ENCODE results near the gene PTCH2.
"Not testable (repeated sequence)": the region's sequence is repeated elsewhere in the genome, so short reads cannot be mapped to it uniquely, and the experiment has no call there.

Gene PTCH2

DNA sequence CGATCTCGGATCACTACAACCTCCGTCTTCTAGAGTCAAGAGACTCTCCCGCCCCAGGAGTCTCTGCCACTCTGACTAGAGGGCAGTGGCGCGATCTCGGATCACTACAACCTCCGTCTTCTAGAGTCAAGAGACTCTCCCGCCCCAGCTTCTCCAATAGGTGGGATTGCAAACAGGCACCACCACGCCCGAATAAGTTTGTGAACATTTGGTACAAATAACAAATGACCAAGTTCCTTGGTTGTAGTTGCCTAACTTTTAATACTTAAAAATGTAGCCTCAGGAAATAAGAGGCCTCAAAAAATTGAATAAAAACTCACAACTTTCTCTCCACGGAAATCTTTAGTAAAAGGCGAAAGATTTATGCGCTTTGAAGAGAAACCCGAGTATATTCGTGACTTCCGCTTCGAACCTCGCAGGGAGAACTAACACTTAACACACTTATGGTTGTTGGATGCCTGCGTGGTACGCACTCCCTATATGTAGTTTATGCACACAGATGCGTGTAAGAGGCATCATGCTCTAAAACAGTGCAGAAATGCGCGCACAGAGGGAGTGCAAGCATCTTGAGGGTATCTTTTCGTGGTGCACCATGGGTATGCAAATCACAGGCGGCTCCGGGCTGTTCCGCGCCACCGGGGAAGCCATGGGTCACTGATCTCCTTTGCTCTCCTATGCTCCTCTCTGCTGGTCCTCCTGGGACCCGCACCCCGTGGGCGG, 23.3 kb downstream of the PTCH2 start:
- DNase-seq: no peak

DNA sequence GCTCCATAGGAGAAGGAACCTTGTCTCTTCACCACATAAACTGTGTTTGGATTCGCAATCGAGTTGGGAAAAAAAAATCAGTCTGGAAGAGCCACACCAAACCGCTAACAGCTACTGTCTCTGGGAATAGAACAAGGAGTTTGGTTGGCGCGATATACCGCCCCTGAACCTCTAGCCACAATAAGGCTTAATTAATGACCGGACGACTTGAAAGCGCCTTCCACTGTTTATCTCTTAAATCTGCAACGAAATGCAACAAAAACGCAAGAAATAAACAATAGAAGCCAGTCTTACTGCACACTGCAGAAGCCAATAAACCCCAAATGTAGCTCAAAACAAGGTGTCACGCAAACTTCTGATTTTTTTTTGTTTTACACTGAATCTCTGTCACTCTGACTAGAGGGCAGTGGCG, 23.9 kb downstream of the PTCH2 start:
- DNase-seq: no peak

DNA sequence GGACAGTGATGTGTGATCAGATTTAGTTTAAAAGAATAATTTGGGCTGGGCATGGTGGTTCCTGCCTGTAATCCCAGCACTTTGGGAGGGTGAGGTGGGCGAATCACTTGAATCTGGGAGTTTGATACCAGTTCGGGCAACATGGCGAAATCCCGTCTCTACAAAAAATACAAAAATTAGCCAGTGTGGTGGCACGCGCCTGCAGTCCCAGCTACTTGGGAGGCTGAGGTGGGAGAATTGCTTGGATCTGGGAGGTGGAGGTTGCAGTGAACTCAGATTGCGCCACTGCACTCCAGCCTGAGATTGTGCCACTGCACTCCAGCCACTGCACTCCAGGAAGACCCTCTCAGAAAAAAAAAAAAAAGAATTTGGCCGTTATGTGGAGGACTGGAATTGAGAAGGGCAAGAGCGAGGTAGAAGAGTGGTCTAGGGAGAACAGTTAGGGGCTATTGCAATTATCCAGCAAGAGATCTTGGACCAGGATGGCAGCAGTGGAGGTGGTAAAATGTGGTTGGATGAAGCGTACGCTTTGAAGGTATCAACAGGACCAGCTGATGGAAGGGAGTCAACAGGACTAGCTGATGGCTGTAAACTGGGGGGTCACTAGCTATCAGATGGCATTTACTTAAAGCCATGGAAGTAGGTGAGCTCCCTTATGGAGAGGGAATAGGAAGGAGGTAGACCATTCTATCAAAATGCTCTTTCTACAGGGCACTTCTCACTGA, 25.1 kb downstream of the PTCH2 start:
- DNase-seq: no peak

DNA sequence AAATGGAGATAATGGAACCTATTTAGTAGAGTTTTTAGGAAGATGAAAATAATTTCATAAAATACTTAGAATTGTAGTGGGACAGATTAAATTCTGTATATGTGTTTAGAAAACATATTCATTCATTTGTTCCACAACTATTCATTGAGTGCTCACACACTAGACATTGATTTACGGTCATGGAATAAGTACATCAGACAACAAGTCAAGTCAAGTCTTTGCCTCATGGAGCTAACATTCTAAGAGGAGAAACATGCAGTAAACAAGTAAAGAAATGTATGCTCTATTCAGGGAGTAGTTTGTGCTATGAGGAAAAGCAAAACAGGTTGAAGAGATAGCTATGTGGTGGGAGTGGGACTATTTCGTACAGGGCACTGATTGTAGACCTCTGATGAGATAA, 25.7 kb downstream of the PTCH2 start:
- no peak for DNase-seq

DNA sequence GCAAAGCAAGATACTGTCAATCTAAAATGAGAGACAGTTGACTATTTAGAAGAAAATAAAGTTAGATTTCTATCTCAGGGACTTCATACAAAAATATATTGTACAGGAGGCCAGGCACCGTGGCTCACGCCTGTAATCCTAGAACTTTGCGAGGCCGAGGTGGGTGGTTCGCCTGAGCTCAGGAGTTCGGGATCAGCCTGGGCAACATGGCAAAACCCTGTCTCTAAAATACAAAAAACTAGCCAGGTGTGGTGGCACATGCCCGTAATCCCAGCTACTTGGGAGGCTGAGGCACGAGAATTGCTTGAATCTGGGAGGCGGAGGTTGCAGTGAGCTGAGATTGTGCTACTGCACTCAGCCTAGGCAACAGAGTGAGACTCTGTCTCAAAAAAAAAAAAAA, 27.1 kb downstream of the PTCH2 start:
- not testable (repeated sequence) for DNase-seq

DNA sequence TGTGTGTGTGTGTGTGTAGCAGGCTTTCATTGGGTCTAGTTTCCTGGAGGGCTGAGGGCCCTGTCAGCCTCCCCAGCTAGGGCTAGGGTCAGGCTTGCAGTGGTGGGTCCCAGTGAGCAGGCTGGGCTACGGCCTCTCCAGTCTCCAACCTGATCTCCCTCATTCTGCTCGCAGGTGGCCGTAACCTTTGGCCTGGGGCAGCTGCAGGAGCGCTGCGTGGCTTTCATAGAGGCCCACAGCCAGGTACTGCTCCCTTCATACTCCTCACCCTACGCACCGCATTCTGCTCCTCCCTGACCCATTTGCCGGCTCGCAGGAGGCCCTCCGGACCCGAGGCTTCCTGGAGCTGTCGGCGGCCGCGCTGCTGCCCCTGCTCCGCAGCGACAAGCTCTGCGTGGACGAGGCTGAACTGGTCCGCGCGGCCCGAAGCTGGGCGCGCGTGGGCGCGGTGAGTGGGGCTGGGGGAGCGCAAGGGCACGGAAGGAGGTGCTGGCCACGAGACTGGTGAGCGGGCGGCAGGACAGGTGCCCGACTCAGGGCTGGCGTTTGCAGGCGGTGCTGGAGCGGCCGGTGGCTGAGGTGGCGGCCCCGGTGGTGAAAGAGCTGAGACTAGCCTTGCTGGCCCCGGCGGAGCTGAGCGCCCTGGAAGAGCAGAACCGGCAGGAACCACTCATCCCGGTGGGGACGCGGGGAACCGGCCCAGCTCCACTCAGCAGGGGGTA, 30.1 kb downstream of the PTCH2 start:
- no peak for DNase-seq

DNA sequence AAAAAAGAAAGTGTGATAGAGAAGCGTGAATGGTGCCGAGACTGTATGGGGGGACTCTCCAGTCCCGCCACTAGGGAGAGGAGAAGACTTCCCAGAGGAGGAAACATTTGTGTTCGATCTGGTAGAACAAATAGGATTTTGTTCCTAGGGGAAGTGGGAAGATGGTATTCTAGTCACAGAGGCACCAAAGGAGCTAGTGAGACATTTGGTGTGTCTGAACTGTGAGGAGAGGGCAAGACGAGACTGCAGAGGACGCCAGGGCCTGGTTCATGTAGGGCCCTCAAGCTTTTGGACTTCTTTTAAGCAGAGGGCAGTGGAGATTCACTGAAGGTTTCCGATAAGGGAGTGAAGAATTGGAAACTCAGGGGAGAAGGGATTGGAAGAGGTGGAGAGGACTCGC, 31.8 kb downstream of the PTCH2 start:
- DNase-seq: no peak

DNA sequence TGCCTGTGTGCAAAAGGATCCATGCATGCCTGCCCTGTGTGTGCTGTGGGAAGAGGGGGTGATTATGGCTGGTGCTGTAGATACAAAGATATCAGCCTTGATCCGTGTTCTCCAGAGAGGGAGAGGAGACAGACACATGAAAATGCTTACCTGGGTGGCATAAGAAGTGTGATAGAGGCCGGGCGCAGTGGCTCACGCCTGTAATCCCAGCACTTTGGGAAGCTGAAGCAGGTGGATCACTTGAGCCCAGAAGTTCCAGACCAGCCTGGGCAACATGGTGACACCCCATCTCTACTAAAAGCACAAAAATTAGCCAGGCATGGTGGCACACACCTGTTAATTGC, 32.3 kb downstream of the PTCH2 start:
- DNase-seq: not testable (repeated sequence)

DNA sequence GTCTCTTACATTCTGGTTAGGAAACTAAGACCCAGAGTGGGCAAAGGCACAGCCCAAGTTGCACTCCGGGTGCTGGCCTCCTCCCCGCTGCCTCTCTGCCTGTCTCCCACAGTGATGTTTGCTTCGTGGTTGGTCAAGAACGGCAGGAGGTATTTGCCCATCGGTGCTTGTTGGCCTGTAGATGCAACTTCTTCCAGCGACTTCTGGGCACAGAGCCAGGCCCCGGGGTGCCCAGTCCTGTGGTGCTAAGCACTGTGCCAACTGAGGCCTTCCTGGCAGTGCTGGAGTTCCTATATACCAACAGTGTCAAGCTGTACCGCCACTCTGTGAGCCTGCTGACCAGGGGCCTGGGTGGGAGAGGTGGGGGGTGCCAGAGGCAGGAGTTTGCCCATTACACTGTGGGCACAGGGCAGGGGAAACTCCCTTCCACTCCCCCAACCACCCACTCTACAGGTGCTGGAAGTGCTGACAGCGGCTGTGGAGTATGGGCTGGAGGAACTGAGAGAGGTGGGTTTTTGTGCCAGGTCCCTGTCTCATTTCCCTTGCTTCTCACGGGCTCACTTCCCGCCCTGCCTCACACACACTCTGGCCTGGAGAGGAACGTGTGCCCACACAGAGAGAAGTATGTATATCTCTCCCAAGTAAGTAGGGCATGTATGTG, 32.8 kb downstream of the PTCH2 start:
- DNase-seq: peak; percentile 68

DNA sequence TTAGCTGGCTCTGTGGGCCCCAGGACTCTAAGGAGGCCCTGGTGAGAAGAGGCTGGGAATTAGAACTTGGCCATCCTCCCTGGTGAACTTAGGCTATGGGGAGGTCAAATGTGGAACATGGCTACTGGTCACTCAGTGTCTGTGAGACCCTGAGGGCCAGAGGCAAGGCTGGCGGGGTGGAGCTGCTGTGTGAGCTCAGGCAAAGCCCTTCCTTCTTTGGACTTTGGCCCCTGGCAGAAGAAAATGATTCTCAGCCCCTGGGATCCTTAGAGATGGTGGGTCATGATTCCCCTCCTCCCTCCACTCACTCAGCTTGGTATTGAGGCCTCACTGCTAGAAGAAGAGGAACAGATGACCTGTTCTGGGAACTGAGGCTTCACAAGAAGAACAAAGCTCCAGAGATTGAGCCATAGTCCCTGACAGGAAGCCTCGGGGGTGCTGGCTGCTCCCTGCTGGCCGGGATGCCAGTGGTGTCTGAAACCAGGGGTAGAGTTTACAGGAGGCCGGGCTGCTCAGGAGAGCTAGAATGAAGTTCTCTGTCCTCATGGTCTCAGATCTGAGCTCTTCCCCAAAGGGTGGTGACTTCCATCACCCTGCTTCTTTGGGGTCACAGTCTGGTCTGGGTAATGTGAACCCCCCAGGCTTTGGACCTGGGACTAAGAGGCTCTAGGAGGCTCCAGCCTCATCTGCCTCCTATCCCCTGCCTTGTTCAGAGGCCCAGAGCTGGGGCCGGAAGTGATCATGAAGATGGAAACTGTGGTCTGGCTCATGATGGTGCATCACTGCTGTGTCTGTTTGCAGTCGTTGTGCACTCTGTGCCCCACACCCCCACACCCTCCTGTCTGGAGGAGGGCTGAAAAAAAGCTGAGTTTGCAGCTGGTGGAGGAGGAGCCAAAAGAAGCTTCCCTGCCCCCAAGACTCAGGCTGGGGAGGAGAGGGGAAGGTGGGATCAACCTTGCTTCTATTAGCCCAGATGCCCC, 33.8 kb downstream of the PTCH2 start:
- DNase-seq: no peak

DNA sequence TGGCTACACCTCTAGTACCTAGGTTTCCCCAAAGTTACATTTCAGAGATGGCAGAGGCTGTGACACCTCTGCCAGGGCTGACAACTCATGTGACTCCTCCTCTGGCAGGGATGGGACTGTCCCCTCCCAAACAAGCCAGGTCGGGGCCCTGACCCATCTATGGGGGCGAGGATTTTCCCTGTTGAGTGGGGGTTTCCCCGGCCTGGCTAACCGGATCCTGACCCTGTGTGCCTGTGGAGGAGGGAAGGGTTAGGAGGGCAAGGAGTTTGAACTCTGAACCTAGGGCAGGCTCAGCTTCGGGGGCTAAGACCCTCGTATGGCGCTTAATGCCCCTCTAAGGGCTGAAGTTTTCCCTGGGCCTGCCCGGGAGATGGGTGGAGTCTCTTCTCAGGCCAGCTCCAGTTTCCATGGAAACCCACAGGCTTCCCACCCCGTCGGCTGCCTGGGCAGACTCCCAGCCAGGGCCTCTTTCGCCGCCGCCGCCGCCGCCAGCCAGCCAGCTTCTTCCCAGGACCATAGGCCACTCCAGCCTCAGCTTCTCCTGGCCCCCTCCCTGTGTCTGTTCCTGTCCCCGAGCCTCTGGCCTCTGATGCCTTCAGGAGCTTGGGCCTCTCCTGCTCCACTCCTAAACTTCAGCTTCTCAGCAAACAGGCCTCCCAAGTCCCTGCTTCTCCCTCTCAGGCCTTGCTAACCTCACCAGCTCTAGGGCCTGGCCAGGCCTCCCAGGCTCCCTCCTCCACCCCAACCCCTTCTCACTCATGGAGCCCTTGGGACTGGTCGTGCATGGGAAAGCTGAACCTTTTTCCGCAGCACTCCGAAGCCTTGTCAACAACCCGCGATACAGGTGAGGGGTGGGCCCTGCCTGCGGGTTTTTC, 34.8 kb downstream of the PTCH2 start, which contains the start of gene BTBD19:
Gene BTBD19 (plus strand): TSS at position 461 of the 875 bp plus-strand sequence. CDS start 298 bp downstream, at position 759.
- no peak for DNase-seq

DNA sequence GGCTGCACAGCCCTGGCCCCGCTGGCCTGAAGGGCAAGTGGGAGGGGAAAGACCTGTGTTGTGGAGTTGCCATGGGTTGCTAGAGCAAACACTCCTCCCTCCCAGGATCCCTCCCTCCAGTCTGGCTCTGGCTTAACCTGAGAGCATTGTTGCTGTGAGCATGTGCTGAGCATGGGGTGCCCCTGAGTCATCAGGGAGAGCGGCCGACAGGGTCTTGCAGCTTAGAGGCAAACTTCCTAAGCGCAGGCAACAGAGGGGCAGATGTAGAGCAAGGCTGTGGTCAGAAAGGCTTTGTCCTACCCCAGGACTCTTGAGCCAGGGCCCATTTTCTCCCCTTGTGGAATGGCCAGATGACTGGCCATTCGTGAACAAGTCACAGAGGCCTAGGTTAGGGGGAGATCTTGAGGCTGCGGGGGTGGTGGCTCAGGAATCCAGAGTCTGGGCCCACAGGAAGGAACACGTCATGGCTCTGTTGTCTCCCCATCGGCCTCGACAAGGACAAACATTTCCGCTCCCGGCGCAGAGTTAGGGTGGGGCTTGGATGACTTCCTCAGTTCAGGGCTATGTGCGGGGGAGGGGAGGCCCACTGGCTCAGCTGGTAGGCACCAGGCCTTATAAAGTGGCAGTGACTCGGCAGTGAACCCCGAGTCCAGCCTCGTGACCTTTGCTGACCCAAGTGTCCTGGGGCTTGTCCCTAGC, 35.5 kb downstream of the PTCH2 start:
- DNase-seq: no peak

DNA sequence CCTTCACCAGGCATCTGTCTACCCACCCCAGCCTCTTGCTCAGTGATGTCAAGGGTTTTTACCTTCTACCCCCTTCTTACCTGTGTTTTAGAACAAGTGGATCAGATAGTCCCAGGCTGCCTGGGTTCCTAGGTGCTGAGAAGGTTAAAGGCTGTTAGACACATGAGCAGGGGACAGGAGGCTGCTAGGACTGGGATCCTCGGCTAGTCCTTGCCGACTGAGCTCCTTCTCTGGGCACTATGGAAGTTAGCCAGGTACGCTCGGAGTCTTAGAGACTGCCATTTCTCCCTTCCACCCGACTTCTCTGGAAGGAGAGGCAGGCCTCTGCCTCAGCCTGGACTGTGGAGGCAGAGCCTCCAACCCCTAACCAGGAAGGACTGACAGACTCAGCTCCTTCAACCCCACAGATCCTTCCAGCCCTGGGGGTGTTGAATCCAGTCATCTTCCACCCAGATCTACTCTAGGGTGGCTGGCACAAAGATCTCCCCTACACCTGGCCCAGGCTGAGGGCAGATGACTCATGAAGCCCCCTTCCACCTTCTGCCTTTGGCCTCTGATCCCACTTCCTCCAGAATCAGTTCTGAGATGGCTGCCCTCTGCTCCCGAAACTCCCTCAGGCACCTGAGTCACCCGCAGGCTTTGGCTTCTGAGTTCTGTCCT, 36.2 kb downstream of the PTCH2 start, which contains the start of gene DYNLT4:
Gene DYNLT4 (minus strand): TSS at position 648 of the 660 bp plus-strand sequence. CDS start 683 bp downstream, outside the sequence.
- no peak for DNase-seq

DNA sequence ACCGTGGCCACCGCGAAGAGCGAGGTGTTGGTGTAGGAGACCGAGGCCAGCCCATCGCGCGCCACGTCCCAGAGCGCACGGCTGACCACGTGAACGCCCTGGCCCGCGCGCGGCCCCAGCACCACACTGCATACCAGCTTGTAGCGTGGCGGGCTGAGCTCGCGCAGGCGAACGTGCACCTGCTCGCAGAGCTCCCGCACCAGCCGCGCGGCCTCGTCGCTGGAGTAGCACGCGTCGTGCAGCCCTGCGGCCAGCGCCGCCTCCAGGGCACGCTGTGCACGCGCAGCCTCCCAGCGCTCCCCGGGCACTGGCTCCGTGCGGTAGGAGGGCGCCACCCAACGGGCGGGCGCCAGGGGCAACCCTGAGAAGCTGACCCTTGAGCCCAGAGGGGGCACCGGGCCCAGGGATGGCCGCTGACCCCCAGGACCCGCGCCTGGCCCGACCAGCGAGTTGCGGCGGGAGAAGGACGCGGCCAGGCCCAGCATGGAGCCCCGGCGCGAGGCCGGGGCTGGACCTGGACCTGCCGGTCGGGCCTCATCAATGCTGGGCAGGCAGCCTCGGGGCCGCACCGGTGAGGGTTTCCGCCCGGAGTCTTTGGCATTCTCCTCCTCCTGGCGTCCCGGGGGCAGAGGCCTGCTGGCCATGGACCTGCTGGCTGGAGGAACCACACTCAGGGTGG, 36.9 kb downstream of the PTCH2 start:
- DNase-seq: no peak

DNA sequence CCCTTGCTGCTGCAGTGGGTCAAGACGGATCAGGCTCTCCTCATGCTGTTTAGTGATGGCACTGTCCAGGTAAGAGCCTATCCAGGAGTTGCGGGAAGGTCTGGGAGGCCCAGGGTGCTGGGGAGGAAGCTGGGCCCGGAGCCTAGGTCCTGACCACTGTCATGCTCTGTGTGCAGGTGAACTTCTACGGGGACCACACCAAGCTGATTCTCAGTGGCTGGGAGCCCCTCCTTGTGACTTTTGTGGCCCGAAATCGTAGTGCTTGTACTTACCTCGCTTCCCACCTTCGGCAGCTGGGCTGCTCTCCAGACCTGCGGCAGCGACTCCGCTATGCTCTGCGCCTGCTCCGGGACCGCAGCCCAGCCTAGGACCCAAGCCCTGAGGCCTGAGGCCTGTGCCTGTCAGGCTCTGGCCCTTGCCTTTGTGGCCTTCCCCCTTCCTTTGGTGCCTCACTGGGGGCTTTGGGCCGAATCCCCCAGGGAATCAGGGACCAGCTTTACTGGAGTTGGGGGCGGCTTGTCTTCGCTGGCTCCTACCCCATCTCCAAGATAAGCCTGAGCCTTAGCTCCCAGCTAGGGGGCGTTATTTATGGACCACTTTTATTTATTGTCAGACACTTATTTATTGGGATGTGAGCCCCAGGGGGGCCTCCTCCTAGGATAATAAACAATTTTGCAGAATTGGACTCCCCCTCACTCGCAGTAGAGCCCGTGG, 37.6 kb downstream of the PTCH2 start:
- no peak for DNase-seq

DNA sequence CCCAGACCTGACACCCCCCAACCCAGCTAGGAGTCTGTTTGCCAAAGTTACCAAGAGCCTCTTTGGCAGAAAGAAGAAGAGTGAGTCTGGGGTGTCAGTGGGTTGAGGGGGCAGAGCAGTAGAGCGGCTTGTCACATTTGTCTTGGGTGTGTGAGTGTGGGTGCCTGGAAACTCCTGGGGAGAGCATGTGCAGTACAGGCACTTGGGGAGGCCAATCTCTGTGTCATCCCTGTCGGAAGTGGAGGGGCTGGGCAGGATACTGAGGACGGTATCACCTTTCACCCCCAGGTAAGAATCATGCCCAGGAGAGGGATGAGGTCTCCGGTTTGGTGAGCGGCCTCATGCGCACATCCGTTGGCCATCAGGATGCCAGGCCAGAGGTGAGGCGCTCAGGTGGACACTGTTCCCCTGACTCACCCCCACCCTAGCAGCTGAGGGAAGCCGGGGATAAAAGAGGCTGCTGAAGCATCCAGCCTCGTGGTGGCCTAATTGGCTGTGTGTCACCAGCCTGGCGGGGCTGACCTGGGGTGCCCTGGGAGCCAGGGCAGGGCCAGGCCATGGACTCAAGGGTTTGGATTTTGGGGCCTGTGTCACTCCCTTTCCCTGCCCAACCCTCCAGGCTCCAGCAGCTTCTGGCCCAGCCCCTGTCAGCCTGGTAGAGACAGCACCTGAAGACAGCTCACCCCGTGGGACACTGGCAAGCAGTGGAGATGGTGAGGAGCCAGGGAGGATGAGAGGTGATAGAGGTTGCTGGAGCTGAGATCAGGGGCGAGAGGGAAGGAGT, 39.5 kb downstream of the PTCH2 start:
- DNase-seq: no peak

DNA sequence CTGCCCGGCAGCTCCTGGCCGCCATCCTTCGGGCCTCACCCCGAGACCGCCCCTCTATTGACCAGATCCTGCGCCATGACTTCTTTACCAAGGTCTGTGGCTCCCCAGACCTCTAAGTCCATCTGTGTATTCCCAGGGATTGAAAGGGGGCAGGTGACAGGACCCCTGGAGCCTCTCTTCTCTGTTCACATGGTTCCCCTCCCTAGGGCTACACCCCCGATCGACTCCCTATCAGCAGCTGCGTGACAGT, 40.1 kb downstream of the PTCH2 start:
- no peak for DNase-seq

Measured in NCI-H345 (cell line).